Breast epithelium (tissue), 4 donors: ENCODE results near the gene SEMA4D. TPM values are rescaled to one million over a fixed set of nuclear protein-coding genes. Genes with fewer than 3 reads are reported as not detected.

Experiments used
- DNase-seq, 2 donors: peaks; one replicate each; pipeline ENCODE4 v3.0.0-alpha.2; 2019; ENCODE audit warnings: low spot score in 2 of 2
- H3K27ac ChIP-seq, 2 donors: fragments of 200-600 bp; sonication (generic) in 1 of 2; one replicate each; pipeline ENCODE4 v1.5.1; 2016 to 2019; ENCODE audit warnings: mild to moderate bottlenecking in 1 of 2
- H3K27me3 ChIP-seq, 2 donors: fragments of 200-600 bp; sonication (generic) in 1 of 2; one replicate each; pipeline versions ENCODE4 v1.5.1 to v1.6.0; 2017 to 2019; ENCODE audit warnings: control low read depth in 1 of 2, mild to moderate bottlenecking in 1 of 2
- H3K36me3 ChIP-seq: fragments of 200-600 bp; one replicate; pipeline ENCODE4 v1.5.1; 2019
- H3K4me1 ChIP-seq, 2 donors: fragments of 200-600 bp; sonication (generic); one replicate each; pipeline ENCODE4 v1.5.1; 2016 to 2019; ENCODE audit warnings: control low read depth in 1 of 2
- H3K4me3 ChIP-seq, 3 donors: fragments of 200-600 bp; sonication (generic); 1 replicate in 2 of 3; 2 replicates in 1 of 3; pipeline ENCODE4 v1.5.1; 2016 to 2019; ENCODE audit warnings: mild to moderate bottlenecking in 3 of 3, moderate library complexity in 2 of 3
- H3K9me3 ChIP-seq, 2 donors: fragments of 200-600 bp; sonication (generic) in 1 of 2; one replicate each; pipeline ENCODE4 v1.5.1; 2016 to 2019; ENCODE audit warnings: control low read depth in 1 of 2
- POLR2A ChIP-seq: fragments of 450-650 bp; IDR thresholded peaks from one replicate; pipeline ENCODE4 v1.6.1; 2016; ENCODE audit warnings: antibody characterized with exemption, mild to moderate bottlenecking, moderate library complexity
- POLR2AphosphoS5 ChIP-seq, 3 donors: sonication (generic); formaldehyde crosslinking; IDR thresholded peaks; one replicate each; pipeline ENCODE4 v1.6.1; 2017; ENCODE audit warnings: antibody characterized with exemption in 3 of 3
- intact Hi-C: fragments of 100-400 bp; cut with DNase I; formaldehyde crosslinking; loops from one replicate; pipeline ENCODE4 v1.15.1; 2023; ENCODE audit warnings: low total_unique reads
- total RNA-seq, 3 donors: library from RNA; depleted of rRNA; stranded (reverse); fragments of >200 nt; gene quantifications; one replicate each; pipeline ENCODE4 v1.1.0, GENCODE V29; 2016
- TF ChIP-seq, protein P1 (sequence below), 3 donors: fragments of 450-650 bp; IDR thresholded peaks; one replicate each; pipeline ENCODE4 v1.5.1; 2016 to 2017; ENCODE audit warnings: antibody characterized with exemption in 3 of 3, mild to moderate bottlenecking in 3 of 3, moderate library complexity in 3 of 3

The SEMA4D gene
- total RNA-seq, 3 donors from 2014 or later, result 9.9 to 24.6 (median 16.1) TPM

DNA sequence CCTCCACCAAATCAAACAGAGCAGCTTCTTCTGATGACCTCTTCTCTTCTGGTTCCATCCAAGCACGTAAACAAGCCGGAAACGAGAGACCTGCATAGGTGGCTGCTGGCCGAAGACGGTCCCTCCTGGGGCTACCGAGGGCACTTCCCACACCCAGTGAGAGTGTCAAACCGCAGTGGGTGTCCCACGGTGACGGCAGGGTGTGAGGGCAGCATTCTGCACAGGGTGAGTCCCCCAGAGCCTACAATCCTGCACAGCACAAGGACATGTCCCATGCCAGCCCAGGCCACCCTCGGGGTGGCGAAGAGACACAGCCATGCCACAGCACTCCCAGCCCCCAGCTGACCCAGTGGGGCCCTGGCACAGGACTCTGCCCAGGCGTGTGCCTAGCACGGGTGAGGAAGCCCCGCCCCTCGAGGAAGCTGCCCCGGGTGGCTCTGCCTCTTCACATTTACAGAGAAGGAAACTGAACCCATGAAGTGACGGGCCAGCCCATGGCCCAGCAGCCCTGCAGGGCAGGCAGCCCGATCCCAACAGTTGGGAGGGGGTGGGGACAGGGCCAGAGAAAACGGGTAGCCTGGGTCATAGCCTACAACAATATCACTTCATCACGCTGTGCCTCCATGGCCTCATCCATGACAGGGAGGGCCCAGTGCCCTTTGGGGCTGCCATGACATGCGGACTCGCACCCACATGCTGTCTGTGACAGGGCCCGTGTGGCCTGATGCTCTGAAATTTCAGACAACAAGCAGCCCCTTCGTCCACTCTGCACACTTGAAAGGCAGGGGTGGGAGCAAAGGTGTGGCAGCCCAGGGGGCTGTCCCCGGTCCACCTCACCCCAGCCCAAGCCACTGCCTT, 43.2 kb downstream of the SEMA4D start:
- DNase-seq, result no peak
- no peaks in the 10 kb centered on the region for H3K36me3 ChIP-seq
- no peak overlapping the region for H3K4me3 ChIP-seq
- no peaks in the 10 kb centered on the region for H3K4me1 ChIP-seq
- no peaks in the 10 kb centered on the region for H3K27me3 ChIP-seq
- H3K27ac ChIP-seq, result no peak overlapping the region
- TF ChIP-seq POLR2A, result no peak
- TF ChIP-seq, protein P1, sequence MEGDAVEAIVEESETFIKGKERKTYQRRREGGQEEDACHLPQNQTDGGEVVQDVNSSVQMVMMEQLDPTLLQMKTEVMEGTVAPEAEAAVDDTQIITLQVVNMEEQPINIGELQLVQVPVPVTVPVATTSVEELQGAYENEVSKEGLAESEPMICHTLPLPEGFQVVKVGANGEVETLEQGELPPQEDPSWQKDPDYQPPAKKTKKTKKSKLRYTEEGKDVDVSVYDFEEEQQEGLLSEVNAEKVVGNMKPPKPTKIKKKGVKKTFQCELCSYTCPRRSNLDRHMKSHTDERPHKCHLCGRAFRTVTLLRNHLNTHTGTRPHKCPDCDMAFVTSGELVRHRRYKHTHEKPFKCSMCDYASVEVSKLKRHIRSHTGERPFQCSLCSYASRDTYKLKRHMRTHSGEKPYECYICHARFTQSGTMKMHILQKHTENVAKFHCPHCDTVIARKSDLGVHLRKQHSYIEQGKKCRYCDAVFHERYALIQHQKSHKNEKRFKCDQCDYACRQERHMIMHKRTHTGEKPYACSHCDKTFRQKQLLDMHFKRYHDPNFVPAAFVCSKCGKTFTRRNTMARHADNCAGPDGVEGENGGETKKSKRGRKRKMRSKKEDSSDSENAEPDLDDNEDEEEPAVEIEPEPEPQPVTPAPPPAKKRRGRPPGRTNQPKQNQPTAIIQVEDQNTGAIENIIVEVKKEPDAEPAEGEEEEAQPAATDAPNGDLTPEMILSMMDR (IDR thresholded peaks at IDR 0.05), result no peak
- no peak for TF ChIP-seq POLR2AphosphoS5 (IDR thresholded peaks at IDR 0.05)
- intact Hi-C loops, result loop anchor here (1.0 kb wide), 1 partner anchor 47 kb away; no protein-coding TSS in a partner anchor
- H3K9me3 ChIP-seq, result no peaks in the 10 kb centered on the region

DNA sequence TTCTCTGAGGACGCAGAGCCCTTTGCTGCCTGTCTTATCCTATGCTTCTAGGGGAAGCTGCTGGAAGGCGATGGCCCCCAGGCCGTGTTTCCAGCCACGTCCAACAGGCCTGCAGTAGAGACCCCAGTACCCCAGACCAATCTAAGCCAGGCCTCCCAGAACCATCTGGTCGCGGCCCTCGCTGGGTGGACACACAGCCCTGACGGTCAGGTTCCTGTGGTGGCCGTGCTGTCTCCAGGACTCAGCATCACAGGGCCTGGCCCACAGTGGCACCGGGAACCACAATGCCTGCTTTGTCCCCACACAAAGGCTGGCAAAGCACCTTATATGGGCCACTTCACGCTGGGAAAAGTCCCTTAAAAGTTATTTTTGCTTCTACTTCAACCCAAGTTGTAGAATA, 44.5 kb downstream of the SEMA4D start:
- no peaks in the 10 kb centered on the region for H3K36me3 ChIP-seq
- H3K27me3 ChIP-seq, result no peaks in the 10 kb centered on the region
- H3K27ac ChIP-seq, result no peak overlapping the region
- no peak for DNase-seq
- no peaks in the 10 kb centered on the region for H3K9me3 ChIP-seq
- TF ChIP-seq, protein P1 (IDR thresholded peaks at IDR 0.05), result no peak
- TF ChIP-seq POLR2A (no peak), POLR2AphosphoS5 (IDR thresholded peaks at IDR 0.05) (no peak)
- H3K4me3 ChIP-seq, result no peak overlapping the region
- intact Hi-C loops, result no loop called here
- no peaks in the 10 kb centered on the region for H3K4me1 ChIP-seq

DNA sequence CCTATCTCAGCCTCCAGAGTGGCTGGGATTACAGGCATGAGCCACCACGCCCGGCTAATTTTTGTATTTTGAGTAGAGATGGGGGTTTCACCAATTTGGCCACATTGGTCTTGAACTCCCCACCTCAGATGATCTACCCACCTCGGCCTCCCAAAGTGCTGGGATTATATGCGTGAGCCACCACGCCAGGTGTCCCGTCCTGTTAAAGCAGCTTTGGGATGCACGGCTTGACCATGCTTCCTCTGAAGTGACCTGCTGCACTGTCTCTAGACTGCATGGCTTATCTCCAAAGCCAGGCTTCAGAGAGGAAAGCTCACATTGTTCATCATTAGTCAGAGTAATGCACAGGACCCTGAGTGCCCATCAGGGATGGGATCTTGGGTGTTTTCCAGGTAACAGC, 45.4 kb downstream of the SEMA4D start:
- DNase-seq, result no peak
- Histone ChIP-seq H3K9me3 (no peaks in the 10 kb centered on the region), H3K4me3 (no peak overlapping the region), H3K27me3 (no peaks in the 10 kb centered on the region), H3K36me3 (no peaks in the 10 kb centered on the region), H3K4me1 (no peaks in the 10 kb centered on the region), H3K27ac (no peak overlapping the region)
- no peak for TF ChIP-seq POLR2AphosphoS5 (IDR thresholded peaks at IDR 0.05)
- TF ChIP-seq POLR2A, result no peak
- TF ChIP-seq, protein P1 (IDR thresholded peaks at IDR 0.05), result no peak
- intact Hi-C loops, result no loop called here

DNA sequence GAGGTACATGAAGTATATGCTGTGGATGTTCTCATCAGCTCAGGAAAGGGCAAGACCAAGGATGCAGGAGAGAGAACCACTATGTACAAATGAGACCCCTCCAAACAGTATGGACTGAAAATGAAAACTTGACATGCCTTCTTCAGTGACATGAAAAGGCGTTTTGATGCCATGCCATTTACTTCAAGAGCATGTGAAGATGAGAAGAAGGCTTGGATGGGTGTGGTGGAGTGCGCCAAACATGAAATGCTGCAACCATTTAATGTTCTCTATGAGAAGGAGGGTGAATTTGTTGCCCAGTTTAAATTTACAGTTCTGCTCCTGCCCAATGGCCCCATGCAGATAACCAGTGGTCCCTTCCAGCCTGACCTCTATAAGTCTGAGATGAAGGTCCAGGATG, 47.7 kb downstream of the SEMA4D start:
- intact Hi-C loops, result no loop called here
- H3K36me3 ChIP-seq, result peaks cover 1% of the 10 kb centered on the region
- DNase-seq, result no peak

DNA sequence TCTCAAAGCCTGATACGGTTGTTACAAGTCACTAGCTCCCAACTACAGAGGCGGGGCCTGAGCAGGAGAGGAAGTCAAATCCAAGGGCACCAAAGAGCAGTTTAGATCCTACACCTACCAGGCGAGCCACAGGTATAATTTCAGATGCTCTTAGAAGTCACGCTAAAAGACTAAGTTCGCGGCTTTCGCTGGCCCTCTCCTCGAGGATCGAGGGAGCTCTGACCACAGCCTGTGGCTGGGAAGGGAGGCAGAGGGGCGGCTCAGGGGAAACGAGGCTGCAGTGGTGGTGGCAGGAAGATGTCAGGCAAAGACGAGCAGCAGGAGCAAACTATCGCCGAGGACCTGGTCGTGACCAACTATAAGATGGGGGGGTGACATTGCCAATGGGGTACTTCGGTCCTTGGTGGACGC, 48.6 kb downstream of the SEMA4D start:
- intact Hi-C loops, result no loop called here
- no peak overlapping the region for H3K4me3 ChIP-seq
- no peaks in the 10 kb centered on the region for H3K9me3 ChIP-seq
- no peak for DNase-seq
- peaks cover 5% of the 10 kb centered on the region for H3K36me3 ChIP-seq
- H3K27me3 ChIP-seq, result no peaks in the 10 kb centered on the region
- no peak overlapping the region for H3K27ac ChIP-seq
- TF ChIP-seq POLR2AphosphoS5 (IDR thresholded peaks at IDR 0.05) (no peak), POLR2A (no peak)
- TF ChIP-seq, protein P1 (IDR thresholded peaks at IDR 0.05), result no peak
- no peaks in the 10 kb centered on the region for H3K4me1 ChIP-seq

More for the DNA sequence above, 47.7 kb downstream of the SEMA4D start:
- H3K9me3 ChIP-seq, result no peaks in the 10 kb centered on the region
- no peaks in the 10 kb centered on the region for H3K4me1 ChIP-seq
- H3K27ac ChIP-seq, result no peak overlapping the region
- H3K4me3 ChIP-seq, result no peak overlapping the region
- H3K27me3 ChIP-seq, result no peaks in the 10 kb centered on the region
- TF ChIP-seq, protein P1 (IDR thresholded peaks at IDR 0.05), result no peak
- no peak for TF ChIP-seq POLR2A
- TF ChIP-seq POLR2AphosphoS5 (IDR thresholded peaks at IDR 0.05), result no peak
